H1 (cell line): ENCODE data around the gene MTFMT. TPM values are rescaled to one million over a fixed set of nuclear protein-coding genes. Genes with fewer than 3 reads are reported as not detected.

Experiments
- CTCF ChIA-PET: fragments of 300-600 bp; sonication (Branson Sonifier 250); formaldehyde crosslinking; loops from one replicate; lab custom pipeline; 2021; ENCODE audit not compliant: partially characterized antibody; lab: Charles Lee
- POLR2A ChIA-PET: fragments of 300-600 bp; sonication (Branson Sonifier 250); formaldehyde crosslinking; loops from one replicate; lab custom pipeline; 2021; ENCODE audit warnings: inconsistent platforms; ENCODE audit not compliant: partially characterized antibody; lab: Charles Lee
- DNase-seq, 2 experiments: peaks; one replicate each; pipeline versions ENCODE4 v3.0.0 to v3.0.0-alpha.2; 2010 to 2022; ENCODE audit warnings: low spot score in 2 of 2, low read depth in 1 of 2, mixed read lengths in 1 of 2
- FAIRE-seq: peaks from 2 replicates; lab custom pipeline; 2011; peaks lifted over from hg19 to GRCh38; lab: Jason Lieb, UNC
- H2AFZ ChIP-seq: 2 replicates; pipeline ENCODE4 v1.8.1; 2012; ENCODE audit warnings: low read length, inconsistent platforms
- H2AK5ac ChIP-seq: 2 replicates; pipeline ENCODE4 v1.6.1; 2013; ENCODE audit warnings: low read depth, low read length
- H2BK120ac ChIP-seq: replicated peaks from 2 replicates; pipeline ENCODE3; 2013; ENCODE audit warnings: low read depth, low read length, inconsistent platforms
- H2BK12ac ChIP-seq: 2 replicates; pipeline ENCODE4 v1.6.1; 2013; ENCODE audit warnings: low read depth, low read length
- H2BK15ac ChIP-seq: 2 replicates; pipeline ENCODE4 v1.6.1; 2013; ENCODE audit warnings: low read length
- H2BK20ac ChIP-seq: 2 replicates; pipeline ENCODE4 v1.6.1; 2013; ENCODE audit warnings: low read length
- H2BK5ac ChIP-seq: 2 replicates; pipeline ENCODE4 v1.6.1; 2013; ENCODE audit warnings: low read depth, low read length
- H3K14ac ChIP-seq: 2 replicates; pipeline ENCODE4 v1.6.1; 2013; ENCODE audit warnings: inconsistent platforms; ENCODE audit not compliant: insufficient read length
- H3K18ac ChIP-seq: 2 replicates; pipeline ENCODE4 v1.6.1; 2013; ENCODE audit warnings: low read length; ENCODE audit errors: extremely low read depth
- H3K23ac ChIP-seq: 2 replicates; pipeline ENCODE4 v1.6.1; 2013; ENCODE audit warnings: inconsistent platforms; ENCODE audit not compliant: insufficient read length
- H3K23me2 ChIP-seq: 2 replicates; pipeline ENCODE4 v1.6.1; 2013; ENCODE audit warnings: low read depth, low read length
- H3K27ac ChIP-seq: 2 replicates; pipeline ENCODE4 v1.6.1; 2011; ENCODE audit warnings: low read depth, low read length, inconsistent platforms
- H3K27me3 ChIP-seq, 4 experiments: replicated peaks in 1 of 4; 1 replicate in 1 of 4; 2 replicates in 3 of 4; pipeline versions ENCODE4 v1.6.1 to v1.8.1; 2011 to 2013; ENCODE audit warnings: low read length in 3 of 4, mild to moderate bottlenecking in 3 of 4, inconsistent platforms in 2 of 4, mixed read lengths in 2 of 4, moderate library complexity in 1 of 4; ENCODE audit not compliant: control insufficient read depth in 3 of 4, insufficient read depth in 3 of 4; ENCODE audit errors: extremely low read depth in 1 of 4
- H3K36me3 ChIP-seq, 4 experiments: 2 replicates each; pipeline versions ENCODE4 v1.6.1 to v1.8.1; 2011 to 2013; ENCODE audit warnings: mild to moderate bottlenecking in 4 of 4, low read length in 3 of 4, moderate library complexity in 2 of 4, control low read depth in 1 of 4, inconsistent platforms in 1 of 4; ENCODE audit not compliant: insufficient read depth in 4 of 4, control insufficient read depth in 2 of 4
- H3K4ac ChIP-seq: replicated peaks from 2 replicates; pipeline ENCODE3; 2013; ENCODE audit warnings: low read length, low read depth, mixed read lengths, inconsistent platforms; ENCODE audit not compliant: insufficient read length
- H3K4me1 ChIP-seq, 4 experiments: replicated peaks in 1 of 4; 1 replicate in 1 of 4; 2 replicates in 3 of 4; pipeline versions ENCODE4 v1.6.1 to v1.8.1; 2011 to 2013; ENCODE audit warnings: low read length in 3 of 4, inconsistent platforms in 2 of 4, mixed read lengths in 1 of 4; ENCODE audit not compliant: insufficient read depth in 4 of 4, control insufficient read depth in 3 of 4
- H3K4me2 ChIP-seq, 2 experiments: 2 replicates each; pipeline versions ENCODE4 v1.6.1 to v1.8.1; 2011 to 2013; ENCODE audit warnings: low read depth in 2 of 2, low read length in 2 of 2, control low read depth in 1 of 2, inconsistent platforms in 1 of 2, mild to moderate bottlenecking in 1 of 2; ENCODE audit not compliant: insufficient read depth in 1 of 2
- H3K4me3 ChIP-seq, 4 experiments: fragments of 200-600, 300-600 bp in 1 of 4; sonication (generic), shearing (Covaris generic), sonication (Bioruptor Twin) in 1 of 4; 2 replicates each; pipeline versions ENCODE4 v1.5.1 to v1.8.1; 2011 to 2016; ENCODE audit warnings: low read length in 4 of 4, low read depth in 3 of 4, control low read depth in 2 of 4, inconsistent platforms in 2 of 4, mild to moderate bottlenecking in 2 of 4, mixed read lengths in 1 of 4, moderate library complexity in 1 of 4; ENCODE audit not compliant: insufficient read depth in 2 of 4; ENCODE audit errors: extremely low read depth in 1 of 4
- H3K56ac ChIP-seq: replicated peaks from 2 replicates; pipeline ENCODE3; 2013; ENCODE audit warnings: low read depth, mild to moderate bottlenecking, mixed read lengths, low read length, inconsistent platforms; ENCODE audit not compliant: insufficient read length
- H3K79me1 ChIP-seq: 2 replicates; pipeline ENCODE4 v1.6.1; 2013; ENCODE audit warnings: low read depth, low read length, control low read depth
- H3K79me2 ChIP-seq, 2 experiments: 2 replicates each; pipeline versions ENCODE4 v1.6.1 to v1.8.1; 2012 to 2013; ENCODE audit warnings: low read length in 2 of 2, mild to moderate bottlenecking in 2 of 2, inconsistent platforms in 1 of 2; ENCODE audit not compliant: insufficient read depth in 2 of 2, control insufficient read depth in 1 of 2
- H3K9ac ChIP-seq, 4 experiments: replicated peaks in 1 of 4; 1 replicate in 1 of 4; 2 replicates in 3 of 4; pipeline versions ENCODE4 v1.6.1 to v1.8.1; 2011 to 2013; ENCODE audit warnings: low read depth in 3 of 4, low read length in 3 of 4, control low read depth in 2 of 4, mild to moderate bottlenecking in 2 of 4, moderate library complexity in 2 of 4, inconsistent platforms in 1 of 4; ENCODE audit errors: extremely low read depth in 1 of 4
- H3K9me3 ChIP-seq, 2 experiments: 2 replicates each; pipeline versions ENCODE4 v1.6.1 to v1.8.1; 2012 to 2013; ENCODE audit warnings: mild to moderate bottlenecking in 2 of 2, moderate library complexity in 2 of 2, control low read depth in 1 of 2, inconsistent platforms in 1 of 2, low read depth in 1 of 2, low read length in 1 of 2, mixed read lengths in 1 of 2; ENCODE audit not compliant: insufficient read depth in 2 of 2
- H4K20me1 ChIP-seq, 2 experiments: replicated peaks in 1 of 2; 2 replicates each; pipeline versions ENCODE3 to v1.8.1; 2011 to 2013; ENCODE audit warnings: inconsistent platforms in 2 of 2, low read length in 2 of 2, mild to moderate bottlenecking in 1 of 2; ENCODE audit not compliant: insufficient read depth in 2 of 2, control insufficient read depth in 1 of 2
- H4K5ac ChIP-seq: 2 replicates; pipeline ENCODE4 v1.6.1; 2013; ENCODE audit warnings: low read length, low read depth, mixed read lengths, inconsistent platforms; ENCODE audit not compliant: insufficient read length
- H4K8ac ChIP-seq: 2 replicates; pipeline ENCODE4 v1.8.0; 2013; ENCODE audit warnings: mild to moderate bottlenecking, moderate library complexity, low read length, inconsistent platforms; ENCODE audit not compliant: insufficient read depth; ENCODE audit errors: extremely low read depth
- H4K91ac ChIP-seq: replicated peaks from 2 replicates; pipeline ENCODE3; 2013; ENCODE audit warnings: low read length, mixed read lengths, inconsistent platforms; ENCODE audit not compliant: insufficient read length
- ASH2L ChIP-seq: fragments of 200-600, 300-600 bp; sonication (generic); IDR thresholded peaks from one replicate; pipeline ENCODE4 v1.7.1; 2017; ENCODE audit warnings: low read length
- BACH1 ChIP-seq: IDR thresholded peaks from 2 replicates; pipeline ENCODE4 v1.6.1; 2012; ENCODE audit warnings: low read length, improper control_type of control experiment
- BRCA1 ChIP-seq: IDR thresholded peaks from 2 replicates; pipeline ENCODE4 v1.6.1; 2012; ENCODE audit warnings: low read depth, low read length, improper control_type of control experiment
- EGR1 ChIP-seq: IDR thresholded peaks from 2 replicates; pipeline ENCODE4 v1.6.1; 2011; ENCODE audit warnings: low read depth, low read length, borderline replicate concordance
- KDM4A ChIP-seq: IDR thresholded peaks from one replicate; pipeline ENCODE4 v1.7.1; 2012; ENCODE audit warnings: low read depth, mild to moderate bottlenecking, moderate library complexity, low read length, inconsistent platforms; ENCODE audit not compliant: severe bottlenecking
- MAFK ChIP-seq: IDR thresholded peaks from 2 replicates; pipeline ENCODE4 v1.6.1; 2012; ENCODE audit warnings: low read depth, mild to moderate bottlenecking, improper control_type of control experiment, low read length
- POLR2AphosphoS5 ChIP-seq: IDR thresholded peaks from 2 replicates; pipeline ENCODE4 v1.6.1; 2011; ENCODE audit warnings: low read depth, low read length
- SAP30 ChIP-seq: fragments of 300-600 bp; sonication (generic); IDR thresholded peaks from 2 replicates; pipeline ENCODE4 v1.7.1; 2012; ENCODE audit warnings: low read length, moderate library complexity, mild to moderate bottlenecking, inconsistent platforms; ENCODE audit not compliant: insufficient read depth, insufficient replicate concordance
- SIN3A ChIP-seq, 2 experiments: IDR thresholded peaks in 1 of 2; conservative IDR thresholded peaks in 1 of 2; 2 replicates each; pipeline ENCODE4 v1.6.1; 2011 to 2012; ENCODE audit warnings: low read length in 2 of 2, improper control_type of control experiment in 1 of 2, low read depth in 1 of 2, mild to moderate bottlenecking in 1 of 2
- WGBS, 2 experiments: shearing (Covaris generic) in 1 of 2; methylation state at CpG; one replicate each; pipeline versions ENCODE4 v1.1.6 to v1.1.7; 2013 to 2015; ENCODE audit warnings: low lambda C conversion rate in 2 of 2, mixed read lengths in 2 of 2, inconsistent platforms in 1 of 2, low coverage in 1 of 2, missing lambda C conversion rate in 1 of 2; ENCODE audit not compliant: insufficient replicate concordance in 2 of 2, insufficient coverage in 1 of 2, insufficient read length in 1 of 2; ENCODE audit errors: extremely low coverage in 1 of 2, missing lambda C conversion rate in 1 of 2; 5-methylcytosine and 5-hydroxymethylcytosine counted together
- polyA plus RNA-seq, 7 experiments: library from polyadenylated mRNA; depleted of rRNA in 3 of 7; stranded (reverse) in 5 of 7; unstranded in 2 of 7; fragments of >200 nt in 5 of 7; fragments of 200-250 nt in 2 of 7; gene quantifications; 1 replicate in 5 of 7; 2 replicates in 1 of 7; 4 replicates in 1 of 7; pipeline versions ENCODE4 v1.2.1 to v1.2.3, GENCODE V29; 2011 to 2013; ENCODE audit warnings: missing spikeins in 2 of 7, mixed read lengths in 2 of 7
- total RNA-seq: library from RNA; stranded (reverse); fragmentation: NEBNext Ultra II Directional; extraction: Animal tissue kit (Norgen Biotek cat#: 25700); gene quantifications from 2 replicates; pipeline ENCODE4 v1.2.1, GENCODE V29; 2021
- TF ChIP-seq, protein P1 (sequence below), 3 experiments: IDR thresholded peaks; 1 replicate in 2 of 3; 2 replicates in 1 of 3; pipeline versions ENCODE4 v1.5.1 to v1.6.1; 2011; ENCODE audit warnings: low read length in 3 of 3, mild to moderate bottlenecking in 3 of 3, inconsistent platforms in 2 of 3, low read depth in 1 of 3, moderate library complexity in 1 of 3; ENCODE audit not compliant: insufficient read depth in 1 of 3; ENCODE audit errors: control extremely low read depth in 1 of 3

MTFMT gene
- total and polyA plus RNA-seq, 2 of the 8 experiments (the other 6 are each of a cell fraction or from before 2014, with no cell fraction given): 7.7 to 20.8 TPM

DNA sequence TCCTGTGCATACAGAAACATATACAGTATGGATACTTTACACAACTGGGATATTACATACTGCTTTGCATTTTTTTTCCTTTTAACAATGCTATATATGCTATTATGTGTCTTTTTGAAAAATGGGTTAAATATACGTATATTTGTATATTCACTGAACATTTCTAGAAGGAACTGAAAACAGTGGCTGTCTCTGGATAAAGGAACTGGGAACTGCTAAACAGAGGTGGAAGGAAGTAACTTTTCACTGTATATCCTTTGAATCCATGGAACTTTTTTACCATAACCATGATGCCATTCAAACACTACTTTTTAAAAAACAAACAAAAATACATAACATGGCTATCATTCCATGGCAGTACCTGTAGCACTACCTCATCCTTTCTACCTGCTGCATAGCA lies 1.8 kb downstream of the MTFMT start:
- Histone ChIP-seq H4K20me1 (peaks cover 0 to 1% of the 10 kb centered on the region in 2 experiments), H2BK120ac (no peak overlapping the region), H4K8ac (no peak overlapping the region), H2BK15ac (no peak overlapping the region), H3K27ac (no peak overlapping the region), H3K27me3 (no peaks in the 10 kb centered on the region), H3K4me3 (0 out of 8 replicates have a peak overlapping the region, but pooled peaks of 1 of the 4 experiments have one; percentile 91), H3K79me2 (peaks cover 0 to 7% of the 10 kb centered on the region in 2 experiments; a peak in 1 of 4 replicates), H2BK12ac (no peak overlapping the region), H4K5ac (no peak overlapping the region), H3K56ac (no peak overlapping the region), H3K4me2 (peak overlapping the region in 1 of 2 experiments; percentile 88; a peak in 1 of 4 replicates), H3K9me3 (no peaks in the 10 kb centered on the region), H2BK20ac (no peak overlapping the region), H3K23me2 (no peaks in the 10 kb centered on the region; the same call in 1 of the 2 replicates), H3K23ac (no peak overlapping the region), H3K36me3 (peaks cover 0 to 19% (median 4%) of the 10 kb centered on the region in 4 experiments; a peak in 5 of 8 replicates), H2AK5ac (no peak overlapping the region), H2BK5ac (no peak overlapping the region), H3K14ac (no peak overlapping the region), H2AFZ (no peak overlapping the region), H3K18ac (no peak overlapping the region), H3K9ac (no peak overlapping the region), H3K4me1 (peaks cover 0 to 2% (median 0%) of the 10 kb centered on the region in 4 experiments; a peak in 1 of 7 replicates), H3K79me1 (peaks cover 5% of the 10 kb centered on the region; the same call in 1 of the 2 replicates), H3K4ac (no peak overlapping the region), H4K91ac (no peak overlapping the region)
- no peak for DNase-seq
- CTCF ChIA-PET: no interaction called here
- POLR2A ChIA-PET: interaction anchor here (1.5 kb wide), 1 partner anchor 9 kb away, joined by 4 read pairs; no protein-coding TSS in a partner anchor
- WGBS, 2 experiments: 96% methylated on average over 1 of the region's 1 CpG; no CpG with 5 or more reads in 1 of the 2 experiments
- no peak for FAIRE-seq
- TF ChIP-seq SIN3A (conservative IDR thresholded peaks at IDR 0.05 in 1 of 2, IDR thresholded peaks at IDR 0.05 in 1 of 2; ENCODE audit: low read depth in 1 of 2, low read length in 2 of 2) (no peak), KDM4A (no peak), ASH2L (no peak), BACH1 (no peak), EGR1 (no peak), MAFK (no peak), BRCA1 (no peak), POLR2AphosphoS5 (no peak), SAP30 (no peak)
- TF ChIP-seq, protein P1, sequence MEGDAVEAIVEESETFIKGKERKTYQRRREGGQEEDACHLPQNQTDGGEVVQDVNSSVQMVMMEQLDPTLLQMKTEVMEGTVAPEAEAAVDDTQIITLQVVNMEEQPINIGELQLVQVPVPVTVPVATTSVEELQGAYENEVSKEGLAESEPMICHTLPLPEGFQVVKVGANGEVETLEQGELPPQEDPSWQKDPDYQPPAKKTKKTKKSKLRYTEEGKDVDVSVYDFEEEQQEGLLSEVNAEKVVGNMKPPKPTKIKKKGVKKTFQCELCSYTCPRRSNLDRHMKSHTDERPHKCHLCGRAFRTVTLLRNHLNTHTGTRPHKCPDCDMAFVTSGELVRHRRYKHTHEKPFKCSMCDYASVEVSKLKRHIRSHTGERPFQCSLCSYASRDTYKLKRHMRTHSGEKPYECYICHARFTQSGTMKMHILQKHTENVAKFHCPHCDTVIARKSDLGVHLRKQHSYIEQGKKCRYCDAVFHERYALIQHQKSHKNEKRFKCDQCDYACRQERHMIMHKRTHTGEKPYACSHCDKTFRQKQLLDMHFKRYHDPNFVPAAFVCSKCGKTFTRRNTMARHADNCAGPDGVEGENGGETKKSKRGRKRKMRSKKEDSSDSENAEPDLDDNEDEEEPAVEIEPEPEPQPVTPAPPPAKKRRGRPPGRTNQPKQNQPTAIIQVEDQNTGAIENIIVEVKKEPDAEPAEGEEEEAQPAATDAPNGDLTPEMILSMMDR (IDR thresholded peaks at IDR 0.05; ENCODE audit: control extremely low read depth in 1 of 3, insufficient read depth in 1 of 3, low read depth in 1 of 3, low read length in 3 of 3): no peak
